WTC11 (cell line): ENCODE measurements around the gene BRSK2. TPM values are rescaled to one million over a fixed set of nuclear protein-coding genes. Genes with fewer than 3 reads are reported as not detected.

Experiments used
- ATAC-seq: fragments of 200-7000 bp; cut with Tn5 transposase; 2 replicates; pipeline ENCODE4 v1.10.0; 2021; ENCODE audit warnings: mild to moderate bottlenecking, moderate library complexity
- CTCF ChIA-PET: fragments of 300-600 bp; sonication (Branson Sonifier 250); formaldehyde crosslinking; loops from one replicate; lab custom pipeline; 2021; ENCODE audit warnings: antibody characterized with exemption; lab: Charles Lee
- POLR2A ChIA-PET: fragments of 350-600 bp; sonication (Branson Sonifier 250); formaldehyde crosslinking; loops from one replicate; lab custom pipeline; 2021; ENCODE audit warnings: antibody characterized with exemption; lab: Charles Lee
- DNase-seq: peaks from one replicate; pipeline ENCODE4 v3.0.0; 2021; ENCODE audit warnings: low spot score
- H3K27ac Mint-ChIP-seq: 2 replicates; pipeline ENCODE4 v1.8.0; 2021; ENCODE audit warnings: mixed read lengths
- H3K27me3 Mint-ChIP-seq: 2 replicates; pipeline ENCODE4 v1.8.0; 2021; ENCODE audit warnings: low read depth, mild to moderate bottlenecking, moderate library complexity, mixed read lengths
- H3K36me3 Mint-ChIP-seq: 2 replicates; pipeline ENCODE4 v1.8.0; 2021; ENCODE audit warnings: mixed read lengths
- H3K4me1 Mint-ChIP-seq: 2 replicates; pipeline ENCODE4 v1.8.0; 2022; ENCODE audit warnings: mixed read lengths
- H3K4me3 Mint-ChIP-seq: 2 replicates; pipeline ENCODE4 v1.8.0; 2021; ENCODE audit warnings: mild to moderate bottlenecking, moderate library complexity, mixed read lengths
- H3K9me3 Mint-ChIP-seq: 2 replicates; pipeline ENCODE4 v1.8.0; 2021; ENCODE audit warnings: mixed read lengths
- CREB1 ChIP-seq: sonication (generic); formaldehyde crosslinking; IDR thresholded peaks from 2 replicates; pipeline ENCODE4 v1.8.0; 2023; ENCODE audit warnings: mild to moderate bottlenecking, missing genetic modification reagents
- HMGA2 ChIP-seq: fragments of 250-450 bp; sonication (Bioruptor Pico); IDR thresholded peaks from 2 replicates; pipeline ENCODE4 v1.4.0; 2021; ENCODE audit warnings: mild to moderate bottlenecking, moderate library complexity
- NFATC4 ChIP-seq: fragments of 250-450 bp; sonication (Bioruptor Pico); IDR thresholded peaks from 2 replicates; pipeline ENCODE4 v1.9.0; 2021; ENCODE audit warnings: mild to moderate bottlenecking
- RORB ChIP-seq: fragments of 250-450 bp; sonication (Bioruptor Pico); IDR thresholded peaks from 2 replicates; pipeline ENCODE4 v1.9.0; 2021; ENCODE audit warnings: mild to moderate bottlenecking
- SOX15 ChIP-seq: fragments of 250-450 bp; sonication (Bioruptor Pico); IDR thresholded peaks from 2 replicates; pipeline ENCODE4 v1.9.0; 2021; ENCODE audit warnings: mild to moderate bottlenecking
- TEAD4 ChIP-seq: sonication (generic); formaldehyde crosslinking; IDR thresholded peaks from 2 replicates; pipeline ENCODE4 v1.8.0; 2022; ENCODE audit warnings: mild to moderate bottlenecking, missing genetic modification reagents
- ZNF138 ChIP-seq: sonication (generic); formaldehyde crosslinking; conservative IDR thresholded peaks from 2 replicates; pipeline ENCODE4 v1.8.1; 2022; ENCODE audit warnings: mild to moderate bottlenecking, moderate library complexity, missing genetic modification reagents
- ZNF423 ChIP-seq: fragments of 250-450 bp; sonication (Bioruptor Pico); IDR thresholded peaks from 2 replicates; pipeline ENCODE4 v2.1.2; 2022; ENCODE audit warnings: mild to moderate bottlenecking, moderate library complexity
- ZNF671 ChIP-seq: fragments of 250-450 bp; sonication (Bioruptor Pico); IDR thresholded peaks from 2 replicates; pipeline ENCODE4 v1.8.0; 2021; ENCODE audit warnings: mild to moderate bottlenecking
- total RNA-seq: library from RNA; stranded (reverse); gene quantifications from 3 replicates; pipeline ENCODE4 v1.2.3, GENCODE V29; 2021
- TF ChIP-seq, protein P1 (sequence below): sonication (generic); formaldehyde crosslinking; IDR thresholded peaks from 2 replicates; pipeline ENCODE4 v1.8.1; 2022; ENCODE audit warnings: low read depth, missing genetic modification reagents, borderline replicate concordance
- TF ChIP-seq, protein P2 (sequence below): sonication (generic); formaldehyde crosslinking; IDR thresholded peaks from 2 replicates; pipeline ENCODE4 v1.8.1; 2023; ENCODE audit warnings: mild to moderate bottlenecking, missing genetic modification reagents
- TF ChIP-seq, protein P3 (sequence below): sonication (generic); formaldehyde crosslinking; IDR thresholded peaks from 2 replicates; pipeline ENCODE4 v1.8.0; 2022; ENCODE audit warnings: mild to moderate bottlenecking, missing genetic modification reagents
- TF ChIP-seq, protein P4 (sequence below): sonication (generic); formaldehyde crosslinking; IDR thresholded peaks from 2 replicates; pipeline ENCODE4 v1.8.1; 2023; ENCODE audit warnings: mild to moderate bottlenecking, moderate library complexity, missing genetic modification reagents
- TF ChIP-seq, protein P5 (sequence below): sonication (generic); formaldehyde crosslinking; IDR thresholded peaks from 2 replicates; pipeline ENCODE4 v1.8.1; 2022; ENCODE audit warnings: missing genetic modification reagents, borderline replicate concordance
- TF ChIP-seq, protein P6 (sequence below): fragments of 200-600 bp; IDR thresholded peaks from 2 replicates; pipeline ENCODE4 v1.8.0; 2022; ENCODE audit warnings: antibody characterized with exemption
- TF ChIP-seq, protein P7 (sequence below): sonication (generic); formaldehyde crosslinking; IDR thresholded peaks from 2 replicates; pipeline ENCODE4 v1.8.1; 2023; ENCODE audit warnings: mild to moderate bottlenecking, missing genetic modification reagents, moderate library complexity
- TF ChIP-seq, protein P8 (sequence below): sonication (generic); formaldehyde crosslinking; IDR thresholded peaks from 2 replicates; pipeline ENCODE4 v1.8.0; 2023; ENCODE audit warnings: missing genetic modification reagents, mild to moderate bottlenecking, borderline replicate concordance

Gene BRSK2
- total RNA-seq, 1 experiment from 2014 or later: 34.5 TPM

DNA sequence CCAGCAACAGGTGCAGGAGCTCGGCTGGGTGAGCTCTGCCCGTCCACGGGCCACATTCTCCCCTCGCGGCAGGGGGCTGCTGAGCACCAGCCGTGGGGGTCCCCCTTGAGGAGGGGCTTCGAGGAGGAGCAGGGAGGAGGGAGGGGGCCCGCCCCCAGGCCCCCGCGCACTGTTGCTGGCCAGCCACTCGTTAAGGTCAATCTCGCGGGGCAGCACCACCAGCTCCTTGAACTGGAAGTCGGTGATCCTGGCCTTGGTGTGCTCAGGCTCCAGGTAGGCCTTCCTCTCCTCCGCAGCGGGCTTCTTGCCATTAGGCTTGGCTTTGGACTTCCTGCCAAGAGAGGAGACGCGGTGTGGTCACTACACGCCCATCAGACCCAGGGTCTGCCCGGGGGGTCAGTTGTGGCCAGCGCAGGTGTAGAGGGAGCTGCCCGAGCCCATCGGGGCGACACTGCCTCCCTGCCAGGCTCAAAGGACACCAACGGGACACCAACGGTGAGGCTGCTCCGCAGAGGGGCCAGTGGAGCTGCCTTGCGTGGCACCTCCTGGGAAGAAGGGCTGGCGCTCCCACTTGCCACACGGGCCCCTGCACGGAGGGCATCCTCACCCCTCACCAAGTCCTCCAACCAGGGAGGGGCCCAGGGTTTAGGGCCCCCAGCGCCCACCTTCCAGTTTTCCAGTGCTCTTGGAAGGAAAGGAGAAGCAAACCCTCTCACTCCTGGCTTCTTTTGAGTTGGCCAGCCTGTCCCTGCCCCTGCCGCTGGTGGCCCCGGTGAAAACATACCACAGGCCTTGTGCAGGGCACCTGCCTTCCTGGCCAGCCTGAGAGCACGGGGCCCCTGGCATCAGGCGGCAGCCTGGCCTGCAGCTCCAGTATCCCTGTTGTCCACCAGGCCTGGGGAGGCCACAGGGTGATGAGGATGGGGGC lies 91.1 kb downstream of the BRSK2 start:
- POLR2A ChIA-PET: no interaction called here
- CTCF ChIA-PET: interaction anchor here (0.6 to 3.3 kb wide), 10 partner anchors 10 to 43 kb away, joined by 3 to 16 read pairs (median 5); no protein-coding TSS in a partner anchor
- no peaks in the 10 kb centered on the region for H3K27me3 Mint-ChIP-seq
- no peaks in the 10 kb centered on the region for H3K9me3 Mint-ChIP-seq
- no peak for ATAC-seq
- no peaks in the 10 kb centered on the region; the same call in 1 of the 2 replicates for H3K36me3 Mint-ChIP-seq
- no peak overlapping the region for H3K27ac Mint-ChIP-seq
- no peak for DNase-seq
- no peaks in the 10 kb centered on the region for H3K4me1 Mint-ChIP-seq
- H3K4me3 Mint-ChIP-seq: no peak overlapping the region
- no peak for TF ChIP-seq HMGA2

DNA sequence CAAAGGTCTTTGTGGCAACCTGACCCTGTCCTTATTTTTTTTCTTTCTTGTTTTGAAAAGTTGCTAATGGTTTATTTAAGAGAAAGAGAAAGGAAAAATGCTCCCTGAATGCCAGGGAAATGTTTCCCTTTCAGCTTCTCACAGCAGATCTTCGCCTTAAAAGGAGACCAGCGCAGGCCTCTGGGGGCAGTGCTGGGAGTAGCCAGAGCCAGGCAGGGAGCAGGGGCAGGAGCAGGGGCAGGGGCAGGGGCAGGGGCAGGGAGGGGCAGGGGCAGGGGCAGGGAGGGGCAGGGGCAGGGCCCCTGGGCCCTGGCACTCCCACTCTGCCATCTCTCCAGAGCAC lies 91.7 kb downstream of the BRSK2 start:
- no peaks in the 10 kb centered on the region for H3K27me3 Mint-ChIP-seq
- POLR2A ChIA-PET: interaction anchor here (0.6 kb wide), 1 partner anchor 84 kb away, joined by 3 read pairs; no protein-coding TSS in a partner anchor
- no peak overlapping the region for H3K27ac Mint-ChIP-seq
- no peaks in the 10 kb centered on the region; the same call in 1 of the 2 replicates for H3K36me3 Mint-ChIP-seq
- ATAC-seq (no peak), DNase-seq (no peak)
- H3K4me3 Mint-ChIP-seq: no peak overlapping the region
- H3K9me3 Mint-ChIP-seq: no peaks in the 10 kb centered on the region
- CTCF ChIA-PET: interaction anchor here (0.6 to 3.3 kb wide), 10 partner anchors 9 to 42 kb away, joined by 3 to 16 read pairs (median 5); no protein-coding TSS in a partner anchor
- H3K4me1 Mint-ChIP-seq: 0 out of 2 replicates have a peak, but pooled peaks cover 2% of the 10 kb centered on the region
- TF ChIP-seq CREB1 (CRISPR knock-in tag) (no peak), NFATC4 (CRISPR knock-in tag) (no peak), ZNF423 (no peak), SOX15 (CRISPR knock-in tag) (no peak), ZNF671 (no peak), ZNF138 (no peak), RORB (CRISPR knock-in tag) (no peak), TEAD4 (CRISPR knock-in tag) (no peak)
- TF ChIP-seq, protein P1, sequence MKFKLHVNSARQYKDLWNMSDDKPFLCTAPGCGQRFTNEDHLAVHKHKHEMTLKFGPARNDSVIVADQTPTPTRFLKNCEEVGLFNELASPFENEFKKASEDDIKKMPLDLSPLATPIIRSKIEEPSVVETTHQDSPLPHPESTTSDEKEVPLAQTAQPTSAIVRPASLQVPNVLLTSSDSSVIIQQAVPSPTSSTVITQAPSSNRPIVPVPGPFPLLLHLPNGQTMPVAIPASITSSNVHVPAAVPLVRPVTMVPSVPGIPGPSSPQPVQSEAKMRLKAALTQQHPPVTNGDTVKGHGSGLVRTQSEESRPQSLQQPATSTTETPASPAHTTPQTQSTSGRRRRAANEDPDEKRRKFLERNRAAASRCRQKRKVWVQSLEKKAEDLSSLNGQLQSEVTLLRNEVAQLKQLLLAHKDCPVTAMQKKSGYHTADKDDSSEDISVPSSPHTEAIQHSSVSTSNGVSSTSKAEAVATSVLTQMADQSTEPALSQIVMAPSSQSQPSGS (CRISPR knock-in tag): no peak
- TF ChIP-seq, protein P2, sequence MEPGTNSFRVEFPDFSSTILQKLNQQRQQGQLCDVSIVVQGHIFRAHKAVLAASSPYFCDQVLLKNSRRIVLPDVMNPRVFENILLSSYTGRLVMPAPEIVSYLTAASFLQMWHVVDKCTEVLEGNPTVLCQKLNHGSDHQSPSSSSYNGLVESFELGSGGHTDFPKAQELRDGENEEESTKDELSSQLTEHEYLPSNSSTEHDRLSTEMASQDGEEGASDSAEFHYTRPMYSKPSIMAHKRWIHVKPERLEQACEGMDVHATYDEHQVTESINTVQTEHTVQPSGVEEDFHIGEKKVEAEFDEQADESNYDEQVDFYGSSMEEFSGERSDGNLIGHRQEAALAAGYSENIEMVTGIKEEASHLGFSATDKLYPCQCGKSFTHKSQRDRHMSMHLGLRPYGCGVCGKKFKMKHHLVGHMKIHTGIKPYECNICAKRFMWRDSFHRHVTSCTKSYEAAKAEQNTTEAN: no peak
- TF ChIP-seq, protein P3, sequence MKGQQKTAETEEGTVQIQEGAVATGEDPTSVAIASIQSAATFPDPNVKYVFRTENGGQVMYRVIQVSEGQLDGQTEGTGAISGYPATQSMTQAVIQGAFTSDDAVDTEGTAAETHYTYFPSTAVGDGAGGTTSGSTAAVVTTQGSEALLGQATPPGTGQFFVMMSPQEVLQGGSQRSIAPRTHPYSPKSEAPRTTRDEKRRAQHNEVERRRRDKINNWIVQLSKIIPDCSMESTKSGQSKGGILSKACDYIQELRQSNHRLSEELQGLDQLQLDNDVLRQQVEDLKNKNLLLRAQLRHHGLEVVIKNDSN (CRISPR knock-in tag): no peak
- TF ChIP-seq, protein P4, sequence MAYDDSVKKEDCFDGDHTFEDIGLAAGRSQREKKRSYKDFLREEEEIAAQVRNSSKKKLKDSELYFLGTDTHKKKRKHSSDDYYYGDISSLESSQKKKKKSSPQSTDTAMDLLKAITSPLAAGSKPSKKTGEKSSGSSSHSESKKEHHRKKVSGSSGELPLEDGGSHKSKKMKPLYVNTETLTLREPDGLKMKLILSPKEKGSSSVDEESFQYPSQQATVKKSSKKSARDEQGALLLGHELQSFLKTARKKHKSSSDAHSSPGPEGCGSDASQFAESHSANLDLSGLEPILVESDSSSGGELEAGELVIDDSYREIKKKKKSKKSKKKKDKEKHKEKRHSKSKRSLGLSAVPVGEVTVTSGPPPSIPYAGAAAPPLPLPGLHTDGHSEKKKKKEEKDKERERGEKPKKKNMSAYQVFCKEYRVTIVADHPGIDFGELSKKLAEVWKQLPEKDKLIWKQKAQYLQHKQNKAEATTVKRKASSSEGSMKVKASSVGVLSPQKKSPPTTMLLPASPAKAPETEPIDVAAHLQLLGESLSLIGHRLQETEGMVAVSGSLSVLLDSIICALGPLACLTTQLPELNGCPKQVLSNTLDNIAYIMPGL (CRISPR knock-in tag): no peak
- TF ChIP-seq, protein P5, sequence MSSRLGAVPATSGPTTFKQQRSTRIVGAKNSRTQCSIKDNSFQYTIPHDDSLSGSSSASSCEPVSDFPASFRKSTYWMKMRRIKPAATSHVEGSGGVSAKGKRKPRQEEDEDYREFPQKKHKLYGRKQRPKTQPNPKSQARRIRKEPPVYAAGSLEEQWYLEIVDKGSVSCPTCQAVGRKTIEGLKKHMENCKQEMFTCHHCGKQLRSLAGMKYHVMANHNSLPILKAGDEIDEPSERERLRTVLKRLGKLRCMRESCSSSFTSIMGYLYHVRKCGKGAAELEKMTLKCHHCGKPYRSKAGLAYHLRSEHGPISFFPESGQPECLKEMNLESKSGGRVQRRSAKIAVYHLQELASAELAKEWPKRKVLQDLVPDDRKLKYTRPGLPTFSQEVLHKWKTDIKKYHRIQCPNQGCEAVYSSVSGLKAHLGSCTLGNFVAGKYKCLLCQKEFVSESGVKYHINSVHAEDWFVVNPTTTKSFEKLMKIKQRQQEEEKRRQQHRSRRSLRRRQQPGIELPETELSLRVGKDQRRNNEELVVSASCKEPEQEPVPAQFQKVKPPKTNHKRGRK (CRISPR knock-in tag): no peak
- TF ChIP-seq, protein P6, sequence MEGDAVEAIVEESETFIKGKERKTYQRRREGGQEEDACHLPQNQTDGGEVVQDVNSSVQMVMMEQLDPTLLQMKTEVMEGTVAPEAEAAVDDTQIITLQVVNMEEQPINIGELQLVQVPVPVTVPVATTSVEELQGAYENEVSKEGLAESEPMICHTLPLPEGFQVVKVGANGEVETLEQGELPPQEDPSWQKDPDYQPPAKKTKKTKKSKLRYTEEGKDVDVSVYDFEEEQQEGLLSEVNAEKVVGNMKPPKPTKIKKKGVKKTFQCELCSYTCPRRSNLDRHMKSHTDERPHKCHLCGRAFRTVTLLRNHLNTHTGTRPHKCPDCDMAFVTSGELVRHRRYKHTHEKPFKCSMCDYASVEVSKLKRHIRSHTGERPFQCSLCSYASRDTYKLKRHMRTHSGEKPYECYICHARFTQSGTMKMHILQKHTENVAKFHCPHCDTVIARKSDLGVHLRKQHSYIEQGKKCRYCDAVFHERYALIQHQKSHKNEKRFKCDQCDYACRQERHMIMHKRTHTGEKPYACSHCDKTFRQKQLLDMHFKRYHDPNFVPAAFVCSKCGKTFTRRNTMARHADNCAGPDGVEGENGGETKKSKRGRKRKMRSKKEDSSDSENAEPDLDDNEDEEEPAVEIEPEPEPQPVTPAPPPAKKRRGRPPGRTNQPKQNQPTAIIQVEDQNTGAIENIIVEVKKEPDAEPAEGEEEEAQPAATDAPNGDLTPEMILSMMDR: no peak
- TF ChIP-seq, protein P7, sequence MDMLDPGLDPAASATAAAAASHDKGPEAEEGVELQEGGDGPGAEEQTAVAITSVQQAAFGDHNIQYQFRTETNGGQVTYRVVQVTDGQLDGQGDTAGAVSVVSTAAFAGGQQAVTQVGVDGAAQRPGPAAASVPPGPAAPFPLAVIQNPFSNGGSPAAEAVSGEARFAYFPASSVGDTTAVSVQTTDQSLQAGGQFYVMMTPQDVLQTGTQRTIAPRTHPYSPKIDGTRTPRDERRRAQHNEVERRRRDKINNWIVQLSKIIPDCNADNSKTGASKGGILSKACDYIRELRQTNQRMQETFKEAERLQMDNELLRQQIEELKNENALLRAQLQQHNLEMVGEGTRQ (CRISPR knock-in tag): no peak
- TF ChIP-seq, protein P8, sequence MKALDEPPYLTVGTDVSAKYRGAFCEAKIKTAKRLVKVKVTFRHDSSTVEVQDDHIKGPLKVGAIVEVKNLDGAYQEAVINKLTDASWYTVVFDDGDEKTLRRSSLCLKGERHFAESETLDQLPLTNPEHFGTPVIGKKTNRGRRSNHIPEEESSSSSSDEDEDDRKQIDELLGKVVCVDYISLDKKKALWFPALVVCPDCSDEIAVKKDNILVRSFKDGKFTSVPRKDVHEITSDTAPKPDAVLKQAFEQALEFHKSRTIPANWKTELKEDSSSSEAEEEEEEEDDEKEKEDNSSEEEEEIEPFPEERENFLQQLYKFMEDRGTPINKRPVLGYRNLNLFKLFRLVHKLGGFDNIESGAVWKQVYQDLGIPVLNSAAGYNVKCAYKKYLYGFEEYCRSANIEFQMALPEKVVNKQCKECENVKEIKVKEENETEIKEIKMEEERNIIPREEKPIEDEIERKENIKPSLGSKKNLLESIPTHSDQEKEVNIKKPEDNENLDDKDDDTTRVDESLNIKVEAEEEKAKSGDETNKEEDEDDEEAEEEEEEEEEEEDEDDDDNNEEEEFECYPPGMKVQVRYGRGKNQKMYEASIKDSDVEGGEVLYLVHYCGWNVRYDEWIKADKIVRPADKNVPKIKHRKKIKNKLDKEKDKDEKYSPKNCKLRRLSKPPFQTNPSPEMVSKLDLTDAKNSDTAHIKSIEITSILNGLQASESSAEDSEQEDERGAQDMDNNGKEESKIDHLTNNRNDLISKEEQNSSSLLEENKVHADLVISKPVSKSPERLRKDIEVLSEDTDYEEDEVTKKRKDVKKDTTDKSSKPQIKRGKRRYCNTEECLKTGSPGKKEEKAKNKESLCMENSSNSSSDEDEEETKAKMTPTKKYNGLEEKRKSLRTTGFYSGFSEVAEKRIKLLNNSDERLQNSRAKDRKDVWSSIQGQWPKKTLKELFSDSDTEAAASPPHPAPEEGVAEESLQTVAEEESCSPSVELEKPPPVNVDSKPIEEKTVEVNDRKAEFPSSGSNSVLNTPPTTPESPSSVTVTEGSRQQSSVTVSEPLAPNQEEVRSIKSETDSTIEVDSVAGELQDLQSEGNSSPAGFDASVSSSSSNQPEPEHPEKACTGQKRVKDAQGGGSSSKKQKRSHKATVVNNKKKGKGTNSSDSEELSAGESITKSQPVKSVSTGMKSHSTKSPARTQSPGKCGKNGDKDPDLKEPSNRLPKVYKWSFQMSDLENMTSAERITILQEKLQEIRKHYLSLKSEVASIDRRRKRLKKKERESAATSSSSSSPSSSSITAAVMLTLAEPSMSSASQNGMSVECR (CRISPR knock-in tag): no peak
